Loucy (cell line): Measurements from ENCODE around the gene FRAT1.

ENCODE experiments used
- EZH2phosphoT487 ChIP-seq: fragments of 200-600 bp; IDR thresholded peaks from 2 replicates; pipeline ENCODE4 v1.6.1; 2018; ENCODE audit warnings: antibody characterized with exemption, mild to moderate bottlenecking, moderate library complexity, borderline replicate concordance
- TF ChIP-seq, protein P1 (sequence below): fragments of 200-600 bp; sonication (generic); conservative IDR thresholded peaks from 2 replicates; pipeline ENCODE4 v1.5.1; 2014; ENCODE audit warnings: mild to moderate bottlenecking, antibody characterized with exemption, low read length

DNA sequence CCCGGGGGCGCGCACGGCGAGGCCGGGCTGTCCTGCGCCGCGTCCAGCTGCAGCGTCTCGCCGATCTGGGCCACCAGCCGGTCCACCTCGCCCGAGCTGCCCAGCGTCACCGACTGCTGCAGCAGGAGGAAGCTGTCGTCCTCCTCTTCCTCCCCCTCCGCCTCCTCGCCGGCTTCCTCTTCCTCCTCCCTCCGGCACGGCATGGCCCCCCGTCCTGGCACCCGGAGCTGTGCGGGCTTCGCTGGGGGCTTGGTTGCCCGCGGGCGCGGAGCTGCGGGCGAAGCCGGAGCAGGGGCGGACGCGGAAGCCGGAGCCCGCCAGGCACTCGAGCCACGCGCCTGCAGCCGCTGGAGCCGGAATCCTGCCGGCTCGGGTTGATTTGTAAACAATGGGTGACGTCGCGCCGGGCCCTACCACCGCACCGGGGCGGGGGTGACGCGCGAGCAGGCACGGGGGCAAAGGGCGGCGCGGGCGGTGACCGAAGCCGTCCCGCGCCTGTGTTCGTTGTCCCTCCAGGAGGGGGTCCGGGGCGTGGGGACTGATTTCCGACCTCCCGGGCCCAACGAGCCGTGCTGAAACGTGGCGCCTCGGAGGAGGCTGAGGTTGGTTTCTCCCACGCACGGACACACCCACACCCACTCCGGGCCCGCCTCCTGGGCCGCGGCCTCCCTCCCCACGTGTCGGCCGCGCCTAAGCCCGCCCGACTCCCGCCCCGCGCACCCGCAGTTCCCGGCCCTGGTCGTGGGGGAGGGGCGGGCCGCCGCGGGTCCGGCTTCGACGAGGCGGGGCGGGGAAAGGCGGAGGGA is 15.5 kb downstream of the FRAT1 start, which contains the start of gene FRAT2:
- TF ChIP-seq, protein P1, sequence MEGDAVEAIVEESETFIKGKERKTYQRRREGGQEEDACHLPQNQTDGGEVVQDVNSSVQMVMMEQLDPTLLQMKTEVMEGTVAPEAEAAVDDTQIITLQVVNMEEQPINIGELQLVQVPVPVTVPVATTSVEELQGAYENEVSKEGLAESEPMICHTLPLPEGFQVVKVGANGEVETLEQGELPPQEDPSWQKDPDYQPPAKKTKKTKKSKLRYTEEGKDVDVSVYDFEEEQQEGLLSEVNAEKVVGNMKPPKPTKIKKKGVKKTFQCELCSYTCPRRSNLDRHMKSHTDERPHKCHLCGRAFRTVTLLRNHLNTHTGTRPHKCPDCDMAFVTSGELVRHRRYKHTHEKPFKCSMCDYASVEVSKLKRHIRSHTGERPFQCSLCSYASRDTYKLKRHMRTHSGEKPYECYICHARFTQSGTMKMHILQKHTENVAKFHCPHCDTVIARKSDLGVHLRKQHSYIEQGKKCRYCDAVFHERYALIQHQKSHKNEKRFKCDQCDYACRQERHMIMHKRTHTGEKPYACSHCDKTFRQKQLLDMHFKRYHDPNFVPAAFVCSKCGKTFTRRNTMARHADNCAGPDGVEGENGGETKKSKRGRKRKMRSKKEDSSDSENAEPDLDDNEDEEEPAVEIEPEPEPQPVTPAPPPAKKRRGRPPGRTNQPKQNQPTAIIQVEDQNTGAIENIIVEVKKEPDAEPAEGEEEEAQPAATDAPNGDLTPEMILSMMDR: no peak
- no peak for TF ChIP-seq EZH2phosphoT487
